Activated CD4-positive, alpha-beta T cell treated with anti-CD3 and anti-CD28 coated beads, Interleukin-2, amount 50 U/mL, for 24 hours (primary cell): ENCODE measurements around the gene INSYN2A.

Source experiments
- DNase-seq, 2 donors: peaks; one replicate each; pipeline ENCODE4 v3.0.0-alpha.2; 2020; ENCODE audit warnings: low read depth in 1 of 2, low spot score in 1 of 2

INSYN2A gene

DNA sequence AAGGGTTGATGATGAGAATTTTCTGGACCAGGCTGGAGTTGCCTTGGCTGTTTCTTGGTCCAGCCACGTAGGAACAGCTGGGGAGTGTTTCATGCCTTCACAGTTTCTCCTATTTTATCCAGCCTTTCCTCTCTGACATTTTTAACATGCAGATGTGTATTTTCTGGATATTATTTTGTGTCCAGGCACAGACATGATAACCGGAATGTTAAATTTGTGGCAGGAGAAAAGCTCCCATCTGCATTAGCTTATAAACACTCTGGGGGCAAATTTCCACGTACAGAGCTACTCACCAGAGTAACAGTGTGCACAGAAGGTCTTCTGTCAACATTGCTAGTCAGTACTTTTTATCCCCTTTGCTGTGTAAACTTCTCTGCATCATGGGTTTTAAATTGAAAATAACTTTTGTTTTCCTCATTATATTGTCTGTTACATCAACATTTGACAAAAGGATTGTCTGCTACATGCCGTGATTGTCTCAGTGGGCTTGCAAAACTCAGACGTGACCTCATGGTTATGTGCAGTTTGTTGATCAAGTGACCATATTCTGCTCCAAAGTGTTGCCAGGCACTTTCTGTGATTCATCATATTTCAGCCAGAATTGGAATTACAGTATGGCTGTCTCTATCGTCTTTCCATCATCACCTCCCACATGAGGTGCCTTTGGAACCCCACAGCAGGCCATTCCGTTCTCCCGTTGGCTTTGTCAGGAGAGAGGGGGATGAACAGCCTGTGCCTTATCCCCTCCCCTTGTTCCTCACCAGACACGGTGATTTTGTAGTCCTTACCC lies 41.4 kb downstream of the INSYN2A start:
- no peak for DNase-seq

DNA sequence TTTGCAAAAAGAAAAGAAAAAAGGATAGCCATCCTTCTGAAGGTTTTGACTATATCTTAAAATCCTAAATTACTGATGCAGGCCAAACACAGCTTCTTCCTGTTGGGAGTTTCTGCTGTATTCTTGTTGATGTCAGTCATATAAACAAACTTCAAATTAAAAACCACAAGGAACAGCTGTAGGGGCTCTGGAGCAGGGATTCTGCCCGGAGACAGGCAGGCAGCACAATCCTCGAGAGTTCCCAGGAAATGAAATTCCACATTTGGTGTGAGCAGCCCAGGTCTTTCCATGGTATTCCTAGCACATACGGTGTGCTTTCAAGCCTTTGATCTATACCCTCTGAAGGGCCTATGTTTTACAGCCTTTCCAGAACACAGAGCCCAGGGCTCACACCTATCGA lies 43.2 kb downstream of the INSYN2A start:
- DNase-seq = no peak

DNA sequence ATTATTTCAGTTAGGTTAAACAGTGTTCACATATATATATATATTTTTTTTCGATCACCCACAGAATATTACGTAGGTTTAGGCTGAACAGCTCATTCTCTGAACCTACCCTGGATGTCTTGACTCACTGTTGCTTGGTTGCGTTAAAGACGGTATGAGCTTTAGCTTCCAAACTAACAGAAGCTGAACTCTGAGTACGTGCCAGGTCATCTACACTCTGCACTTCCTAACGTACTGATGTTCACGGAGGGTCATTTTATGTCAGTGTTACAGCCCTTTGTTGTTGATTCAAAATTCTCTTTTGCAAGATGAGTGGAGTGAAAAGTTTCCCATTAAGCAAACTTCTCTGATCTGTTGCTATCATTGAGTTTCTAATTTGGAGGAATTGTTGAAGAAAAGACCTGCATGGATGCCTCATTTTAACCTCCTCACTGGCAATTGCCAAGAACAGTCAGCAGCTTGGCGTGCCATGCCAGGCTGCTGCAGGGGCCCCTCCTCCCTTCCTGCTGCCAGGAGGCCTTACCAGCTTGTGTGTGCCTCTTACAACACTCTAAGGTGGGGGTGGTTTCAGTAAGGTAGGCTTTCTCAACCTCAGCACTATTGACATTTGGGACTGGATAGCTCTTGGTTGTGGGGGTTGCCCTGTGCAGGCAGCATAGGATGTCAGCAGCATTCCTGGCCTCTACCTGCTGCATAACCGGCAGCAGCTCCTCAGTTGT lies 44.3 kb downstream of the INSYN2A start:
- DNase-seq = no peak

DNA sequence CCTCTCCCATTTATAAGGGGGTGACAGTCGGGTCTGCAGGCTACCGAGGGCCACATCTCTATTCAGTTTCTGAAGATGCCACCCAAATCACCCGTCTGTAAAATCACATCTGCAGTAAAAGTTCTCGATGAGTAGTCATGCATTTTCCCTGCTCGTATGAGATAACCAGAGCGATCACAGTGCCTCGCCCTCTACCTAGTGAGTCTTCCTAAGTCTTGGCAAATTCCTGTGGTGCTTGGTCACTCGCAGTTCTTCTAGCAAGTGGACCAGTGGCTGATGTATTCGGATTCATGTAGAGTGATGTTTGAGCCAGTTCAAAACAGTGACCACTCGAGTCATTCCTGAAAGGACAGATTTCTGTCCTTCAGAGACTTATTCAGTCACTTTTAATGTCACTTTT lies 44.9 kb downstream of the INSYN2A start:
- DNase-seq = no peak

DNA sequence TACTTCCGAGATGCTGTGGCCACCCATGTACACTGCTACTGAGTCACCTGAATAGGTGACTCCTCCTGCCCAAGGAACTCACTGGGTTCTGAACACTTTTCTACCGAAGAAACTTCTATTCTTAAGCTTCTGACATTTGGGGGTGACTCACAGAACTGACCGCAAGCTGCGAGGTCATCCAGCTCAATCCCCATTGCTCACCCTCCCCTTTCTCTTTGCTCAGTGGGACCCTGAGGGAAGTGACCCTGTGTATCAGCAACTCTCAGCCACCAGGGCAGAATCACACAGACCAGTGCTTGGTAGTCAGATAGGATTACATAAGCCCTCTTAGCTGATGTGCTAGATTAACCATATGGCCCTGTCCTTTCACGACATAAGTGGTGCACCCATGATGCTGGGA lies 46.3 kb downstream of the INSYN2A start:
- DNase-seq = no peak

DNA sequence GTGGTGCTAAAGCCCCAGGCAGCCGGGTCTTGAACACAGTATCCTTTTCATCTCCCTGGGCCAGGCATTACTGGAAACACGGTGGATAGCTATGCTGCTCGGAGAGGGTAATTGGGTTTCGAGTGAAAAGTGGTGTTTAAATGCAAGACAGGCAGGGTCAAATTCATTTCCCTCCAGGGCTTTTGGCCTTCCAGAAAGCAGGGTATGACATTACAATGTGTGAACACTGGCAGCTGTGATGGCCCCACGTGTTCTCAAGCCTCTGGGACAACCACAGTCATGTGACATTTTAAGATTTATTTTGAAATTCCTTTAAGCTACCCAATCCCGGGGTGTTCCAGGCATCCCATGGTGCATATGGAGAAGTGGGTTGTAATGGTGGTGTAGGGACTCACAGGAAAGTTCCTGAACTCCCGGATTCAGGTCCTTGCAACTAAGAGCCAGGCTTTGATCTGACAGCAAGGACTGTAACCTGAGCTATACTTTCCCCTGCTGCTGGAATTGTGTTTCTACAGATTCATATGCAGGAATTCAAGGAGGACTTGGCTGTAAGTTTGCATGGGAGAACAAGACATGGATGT lies 46.8 kb downstream of the INSYN2A start:
- DNase-seq = no peak

DNA sequence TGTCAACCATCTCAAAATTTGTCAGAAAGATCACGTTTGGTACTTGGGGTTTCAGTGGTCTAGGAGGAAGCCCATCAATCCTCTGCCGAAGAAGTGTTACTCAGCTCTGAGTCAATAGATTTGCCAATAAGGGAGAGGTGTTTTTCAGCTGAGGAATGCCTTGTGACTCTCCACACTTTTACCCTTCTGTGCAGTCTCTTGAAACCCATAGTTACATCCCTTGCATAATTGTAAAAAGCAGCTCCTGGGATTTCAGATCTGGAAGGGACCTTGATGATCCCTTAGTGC lies 47.5 kb downstream of the INSYN2A start:
- DNase-seq = no peak

DNA sequence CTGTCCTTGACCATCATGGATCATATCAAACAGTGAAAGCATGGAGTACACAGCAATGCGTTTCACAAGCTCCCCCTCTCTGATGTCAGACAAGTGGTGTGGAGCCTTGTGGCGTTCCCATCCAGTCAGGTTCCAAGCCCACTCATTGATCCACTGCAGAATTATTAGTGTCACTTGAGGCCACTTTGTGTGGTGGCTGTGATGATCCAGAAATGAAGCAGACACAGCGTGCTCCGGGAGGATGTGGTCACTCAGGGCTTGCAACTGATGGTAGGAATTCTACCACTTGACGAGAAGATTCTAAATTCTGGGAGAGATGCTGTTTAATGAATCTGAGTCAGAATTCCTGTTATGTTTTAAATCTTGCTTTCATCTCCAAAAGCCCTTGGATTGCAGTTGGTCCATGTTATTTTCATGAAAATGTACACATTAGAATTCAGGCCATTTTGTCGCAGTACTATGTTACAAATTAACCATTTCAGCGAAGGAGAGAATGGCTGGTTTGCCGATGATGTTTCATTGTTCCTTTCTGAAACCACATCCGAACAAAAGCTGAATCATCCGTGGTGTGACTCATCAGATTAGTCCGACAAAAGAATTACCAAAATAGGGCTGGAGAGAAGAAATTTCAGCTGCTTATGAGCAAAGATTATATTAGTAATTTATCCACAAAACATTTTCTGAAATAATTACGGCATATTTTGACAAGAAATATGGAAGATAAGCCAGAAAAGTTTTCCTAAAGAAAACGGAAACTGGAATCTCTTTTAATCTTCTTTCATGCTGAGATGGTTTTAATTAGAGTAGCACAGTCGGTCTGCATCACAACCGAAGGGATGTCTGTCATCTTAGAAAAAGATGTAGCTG lies 48.1 kb downstream of the INSYN2A start:
- no peak for DNase-seq

DNA sequence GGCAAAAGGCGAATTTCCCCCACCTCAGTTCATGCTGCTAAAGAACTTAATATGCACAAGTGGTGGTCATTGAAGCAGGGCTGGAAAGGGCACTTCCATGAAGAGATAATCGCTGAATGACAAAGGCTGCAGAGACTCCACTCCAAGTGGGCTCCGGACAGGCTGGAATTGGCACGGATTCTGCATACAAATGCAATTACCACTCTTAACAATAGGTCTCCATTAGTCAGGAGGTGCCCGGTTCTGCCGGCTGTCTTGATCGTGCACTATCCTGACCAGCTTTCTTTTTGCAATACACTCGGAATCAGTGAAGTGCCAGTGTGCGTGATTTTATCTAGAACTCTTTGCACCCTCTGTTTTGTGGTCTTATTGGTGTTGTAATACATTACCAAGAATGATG lies 49.7 kb downstream of the INSYN2A start:
- DNase-seq = no peak
